Measurements from ENCODE around the gene ZNHIT2. TPM values are rescaled to one million over a fixed set of nuclear protein-coding genes. Genes with fewer than 3 reads are reported as not detected.

Gene ZNHIT2
- total and polyA plus RNA-seq, 2 of the 13 experiments (the other 11 are each of a cell fraction or from before 2014, with no cell fraction given) = 1.1 to 6.5 TPM

DNA sequence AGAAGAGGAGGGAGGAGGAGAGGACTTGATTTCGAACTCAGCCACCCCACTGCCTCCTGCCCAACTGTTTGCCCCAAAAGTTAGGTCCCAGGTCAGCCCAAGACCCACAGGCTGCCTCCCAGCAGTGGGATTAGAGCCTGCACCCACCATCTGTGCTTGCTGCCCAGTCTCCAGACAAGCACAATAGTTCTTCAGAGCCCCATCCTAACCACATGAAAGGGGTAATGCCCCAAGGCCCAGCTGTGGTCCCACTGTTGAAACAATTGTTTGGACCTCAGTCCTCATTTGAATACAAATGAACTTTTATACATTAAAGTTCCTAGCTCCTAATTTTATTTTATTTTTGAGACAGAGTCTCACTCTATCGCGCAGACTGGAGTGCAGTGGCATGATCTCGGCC is 26.9 kb downstream of the ZNHIT2 start:
- DNase-seq (ENCODE audit: low spot score) = no peak
- Histone ChIP-seq H3K27me3 (ENCODE audit: control insufficient read depth in 1 of 2, insufficient read depth in 2 of 2, low read length in 2 of 2) (no peaks in the 10 kb centered on the region), H3K9me3 (ENCODE audit: low read length) (no peaks in the 10 kb centered on the region), H3K9ac (ENCODE audit: insufficient read depth, low read depth, low read length) (no peak overlapping the region), H3K4me1 (ENCODE audit: insufficient read depth, low read length) (peaks cover 38% of the 10 kb centered on the region), H3K79me2 (ENCODE audit: insufficient read depth, low read length) (peaks cover 3% of the 10 kb centered on the region), H2AFZ (ENCODE audit: low read length) (no peak overlapping the region), H3K27ac (ENCODE audit: extremely low read length, insufficient read depth, low read length) (no peak overlapping the region), H3K4me2 (ENCODE audit: low read depth, low read length) (no peak overlapping the region), H4K20me1 (ENCODE audit: insufficient read depth, low read length) (no peaks in the 10 kb centered on the region), H3K4me3 (replicated peaks in 1 of 3; ENCODE audit: insufficient read depth in 1 of 3, low read depth in 2 of 3, low read length in 3 of 3) (no peak overlapping the region), H3K36me3 (replicated peaks in 1 of 2; ENCODE audit: control insufficient read depth in 1 of 2, insufficient read depth in 2 of 2, low read length in 2 of 2) (peaks cover 13 to 18% of the 10 kb centered on the region in 2 experiments; a peak in 3 of 5 replicates)
- no peak for FAIRE-seq
- no TSS peak for BruUV-seq (replicated peaks)
- TF ChIP-seq ZNF629 (CRISPR knock-in tag; conservative IDR thresholded peaks at IDR 0.05) (no peak), ZNF772 (CRISPR knock-in tag; IDR thresholded peaks at IDR 0.05) (no peak), KAT8 (CRISPR knock-in tag; IDR thresholded peaks at IDR 0.05) (no peak), ZNF34 (CRISPR knock-in tag; IDR thresholded peaks at IDR 0.05; ENCODE audit: borderline replicate concordance) (no peak), GTF3A (CRISPR knock-in tag; conservative IDR thresholded peaks at IDR 0.05) (no peak), KLF12 (CRISPR knock-in tag; IDR thresholded peaks at IDR 0.05; ENCODE audit: borderline replicate concordance) (no peak), ZNF124 (CRISPR knock-in tag; IDR thresholded peaks at IDR 0.05) (no peak), AHR (CRISPR knock-in tag; IDR thresholded peaks at IDR 0.05) (no peak), SKI (IDR thresholded peaks at IDR 0.05; ENCODE audit: partially characterized antibody) (no peak), PAF1 (CRISPR knock-in tag; IDR thresholded peaks at IDR 0.05) (no peak), XRCC5 (optimal IDR thresholded peaks at IDR 0.05; ENCODE audit: low read length) (no peak), ZNF558 (CRISPR knock-in tag; IDR thresholded peaks at IDR 0.05; ENCODE audit: borderline replicate concordance) (no peak), ZNF576 (CRISPR knock-in tag; IDR thresholded peaks at IDR 0.05) (no peak), CBX1 (IDR thresholded peaks at IDR 0.05; ENCODE audit: low read depth) (no peak)
- TF ChIP-seq, protein P1, sequence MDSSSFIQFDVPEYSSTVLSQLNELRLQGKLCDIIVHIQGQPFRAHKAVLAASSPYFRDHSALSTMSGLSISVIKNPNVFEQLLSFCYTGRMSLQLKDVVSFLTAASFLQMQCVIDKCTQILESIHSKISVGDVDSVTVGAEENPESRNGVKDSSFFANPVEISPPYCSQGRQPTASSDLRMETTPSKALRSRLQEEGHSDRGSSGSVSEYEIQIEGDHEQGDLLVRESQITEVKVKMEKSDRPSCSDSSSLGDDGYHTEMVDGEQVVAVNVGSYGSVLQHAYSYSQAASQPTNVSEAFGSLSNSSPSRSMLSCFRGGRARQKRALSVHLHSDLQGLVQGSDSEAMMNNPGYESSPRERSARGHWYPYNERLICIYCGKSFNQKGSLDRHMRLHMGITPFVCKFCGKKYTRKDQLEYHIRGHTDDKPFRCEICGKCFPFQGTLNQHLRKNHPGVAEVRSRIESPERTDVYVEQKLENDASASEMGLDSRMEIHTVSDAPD (CRISPR knock-in tag; IDR thresholded peaks at IDR 0.05) = no peak
- TF ChIP-seq, protein P2, sequence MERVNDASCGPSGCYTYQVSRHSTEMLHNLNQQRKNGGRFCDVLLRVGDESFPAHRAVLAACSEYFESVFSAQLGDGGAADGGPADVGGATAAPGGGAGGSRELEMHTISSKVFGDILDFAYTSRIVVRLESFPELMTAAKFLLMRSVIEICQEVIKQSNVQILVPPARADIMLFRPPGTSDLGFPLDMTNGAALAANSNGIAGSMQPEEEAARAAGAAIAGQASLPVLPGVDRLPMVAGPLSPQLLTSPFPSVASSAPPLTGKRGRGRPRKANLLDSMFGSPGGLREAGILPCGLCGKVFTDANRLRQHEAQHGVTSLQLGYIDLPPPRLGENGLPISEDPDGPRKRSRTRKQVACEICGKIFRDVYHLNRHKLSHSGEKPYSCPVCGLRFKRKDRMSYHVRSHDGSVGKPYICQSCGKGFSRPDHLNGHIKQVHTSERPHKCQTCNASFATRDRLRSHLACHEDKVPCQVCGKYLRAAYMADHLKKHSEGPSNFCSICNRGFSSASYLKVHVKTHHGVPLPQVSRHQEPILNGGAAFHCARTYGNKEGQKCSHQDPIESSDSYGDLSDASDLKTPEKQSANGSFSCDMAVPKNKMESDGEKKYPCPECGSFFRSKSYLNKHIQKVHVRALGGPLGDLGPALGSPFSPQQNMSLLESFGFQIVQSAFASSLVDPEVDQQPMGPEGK (CRISPR knock-in tag; IDR thresholded peaks at IDR 0.05) = no peak
- TF ChIP-seq, protein P3, sequence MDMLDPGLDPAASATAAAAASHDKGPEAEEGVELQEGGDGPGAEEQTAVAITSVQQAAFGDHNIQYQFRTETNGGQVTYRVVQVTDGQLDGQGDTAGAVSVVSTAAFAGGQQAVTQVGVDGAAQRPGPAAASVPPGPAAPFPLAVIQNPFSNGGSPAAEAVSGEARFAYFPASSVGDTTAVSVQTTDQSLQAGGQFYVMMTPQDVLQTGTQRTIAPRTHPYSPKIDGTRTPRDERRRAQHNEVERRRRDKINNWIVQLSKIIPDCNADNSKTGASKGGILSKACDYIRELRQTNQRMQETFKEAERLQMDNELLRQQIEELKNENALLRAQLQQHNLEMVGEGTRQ (IDR thresholded peaks at IDR 0.05; ENCODE audit: low read depth, low read length) = no peak
- TF ChIP-seq, protein P3 (CRISPR knock-in tag; IDR thresholded peaks at IDR 0.05; ENCODE audit: borderline replicate concordance) = no peak
- WGBS (ENCODE audit: low lambda C conversion rate) = 89% methylated on average over 4 of the region's 4 CpGs
- ChIA-PET CTCF (ENCODE audit: low intra/inter-chr PET ratio, low total read pairs) (no interaction called here), POLR2A (interaction anchor here (0.7 to 1.8 kb wide), 2 partner anchors 21 to 57 kb away, joined by 3 to 9 read pairs; partner anchors contain the start of gene TM7SF2)
- intact Hi-C loops (cut with micrococcal nuclease; ENCODE audit: unreplicated experiment) = no loop called here
- in situ Hi-C loops (cut with HindIII; ENCODE audit: extremely low pct_ligation_motif_present, low pct_unique_long_range_greater_than_20kb) = no loop called here
- no peak for ATAC-seq
